ENCODE results near the gene MOGAT2. TPM values are rescaled to one million over a fixed set of nuclear protein-coding genes. Genes with fewer than 3 reads are reported as not detected.

Gene MOGAT2
- polyA plus RNA-seq, 1 of the 3 experiments (the other 2 are of a cell fraction), result 0.03 TPM

- H3F3A ChIP-seq (replicated peaks; ENCODE audit: insufficient read depth), result no peaks in the 10 kb centered on the region
- H3K4me2 ChIP-seq, result no peak overlapping the region
- H3K9me2 ChIP-seq, result no peaks in the 10 kb centered on the region
- no peak overlapping the region for H3K27ac ChIP-seq (ENCODE audit: low read depth in 2 of 2, low read length in 1 of 2)
- H4K20me1 ChIP-seq (ENCODE audit: insufficient read depth), result no peaks in the 10 kb centered on the region
- 0 out of 2 replicates have a peak, but pooled peaks cover 3% of the 10 kb centered on the region for H3K9me3 ChIP-seq
- no peak overlapping the region for H2AFZ ChIP-seq (ENCODE audit: low read depth)
- no peak overlapping the region for H3K4me3 ChIP-seq (ENCODE audit: low read depth in 2 of 2, low read length in 1 of 2)
- no peaks in the 10 kb centered on the region for H3K36me3 ChIP-seq (replicated peaks in 1 of 2; ENCODE audit: control insufficient read depth in 1 of 2, insufficient read depth in 2 of 2, low read length in 1 of 2)
- CTCF ChIA-PET, result interaction anchor here (1.9 kb wide), 1 partner anchor 28 kb away, joined by 5 read pairs; no protein-coding TSS in a partner anchor
- DNase-seq, result no peak
- no peaks in the 10 kb centered on the region for H3K79me2 ChIP-seq (ENCODE audit: insufficient read depth)
- 87% methylated on average over 12 of the region's 12 CpGs for WGBS (ENCODE audit: low lambda C conversion rate)
- H3K4me1 ChIP-seq (ENCODE audit: control insufficient read depth in 1 of 2, insufficient read depth in 2 of 2, low read depth in 1 of 2, low read length in 1 of 2), result no peaks in the 10 kb centered on the region
- no peak for TF ChIP-seq NFIC (IDR thresholded peaks at IDR 0.05; ENCODE audit: borderline replicate concordance)
- no peak for TF ChIP-seq FOSL2 (IDR thresholded peaks at IDR 0.05; ENCODE audit: borderline replicate concordance, low read depth)
- TF ChIP-seq GATA2 (CRISPR knock-in tag; IDR thresholded peaks at IDR 0.05), result no peak
- TF ChIP-seq CHD2 (IDR thresholded peaks at IDR 0.05; ENCODE audit: low read length, partially characterized antibody), result no peak
- TF ChIP-seq, protein P1, sequence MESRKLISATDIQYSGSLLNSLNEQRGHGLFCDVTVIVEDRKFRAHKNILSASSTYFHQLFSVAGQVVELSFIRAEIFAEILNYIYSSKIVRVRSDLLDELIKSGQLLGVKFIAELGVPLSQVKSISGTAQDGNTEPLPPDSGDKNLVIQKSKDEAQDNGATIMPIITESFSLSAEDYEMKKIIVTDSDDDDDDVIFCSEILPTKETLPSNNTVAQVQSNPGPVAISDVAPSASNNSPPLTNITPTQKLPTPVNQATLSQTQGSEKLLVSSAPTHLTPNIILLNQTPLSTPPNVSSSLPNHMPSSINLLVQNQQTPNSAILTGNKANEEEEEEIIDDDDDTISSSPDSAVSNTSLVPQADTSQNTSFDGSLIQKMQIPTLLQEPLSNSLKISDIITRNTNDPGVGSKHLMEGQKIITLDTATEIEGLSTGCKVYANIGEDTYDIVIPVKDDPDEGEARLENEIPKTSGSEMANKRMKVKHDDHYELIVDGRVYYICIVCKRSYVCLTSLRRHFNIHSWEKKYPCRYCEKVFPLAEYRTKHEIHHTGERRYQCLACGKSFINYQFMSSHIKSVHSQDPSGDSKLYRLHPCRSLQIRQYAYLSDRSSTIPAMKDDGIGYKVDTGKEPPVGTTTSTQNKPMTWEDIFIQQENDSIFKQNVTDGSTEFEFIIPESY (IDR thresholded peaks at IDR 0.05; ENCODE audit: borderline replicate concordance, low read depth), result no peak
- no peak for TF ChIP-seq TEAD4 (IDR thresholded peaks at IDR 0.05; ENCODE audit: borderline replicate concordance, insufficient read depth)
- no peak for TF ChIP-seq CTCF (IDR thresholded peaks at IDR 0.05)
- no peak for TF ChIP-seq EZH2phosphoT487 (IDR thresholded peaks at IDR 0.05; ENCODE audit: borderline replicate concordance, low read depth)
- no peak for TF ChIP-seq RAD21 (IDR thresholded peaks at IDR 0.05; ENCODE audit: low read length)
- TF ChIP-seq IRF3 (IDR thresholded peaks at IDR 0.05; ENCODE audit: low read depth, low read length), result no peak
- TF ChIP-seq PBX3 (IDR thresholded peaks at IDR 0.05), result no peak
- no peak for TF ChIP-seq REST (IDR thresholded peaks at IDR 0.05; ENCODE audit: low read depth, low read length)
- no peak for TF ChIP-seq SIN3A (IDR thresholded peaks at IDR 0.05; ENCODE audit: borderline replicate concordance, low read depth, low read length)
- TF ChIP-seq RXRA (IDR thresholded peaks at IDR 0.05; ENCODE audit: borderline replicate concordance, low read depth), result no peak
- TF ChIP-seq FOXM1 (IDR thresholded peaks at IDR 0.05; ENCODE audit: low read depth), result no peak
- no peak for TF ChIP-seq GABPA (IDR thresholded peaks at IDR 0.05; ENCODE audit: low read depth)
- no peak overlapping the region for H3K9ac ChIP-seq
- POLR2A ChIA-PET, result interaction anchor here (0.6 to 1.0 kb wide), 2 partner anchors 9 to 138 kb away, joined by 3 to 4 read pairs; partner anchors contain the start of gene MAP6
- no peaks in the 10 kb centered on the region; the same call in 1 of the 2 replicates for H3K27me3 ChIP-seq (ENCODE audit: insufficient read depth)
Measured at GRCh38 chr11:75677909-75678308, 39.7 kb upstream of the MOGAT2 start.

Data from SK-N-SH (cell line).